ENCODE data around the gene HOXD11.

DNA sequence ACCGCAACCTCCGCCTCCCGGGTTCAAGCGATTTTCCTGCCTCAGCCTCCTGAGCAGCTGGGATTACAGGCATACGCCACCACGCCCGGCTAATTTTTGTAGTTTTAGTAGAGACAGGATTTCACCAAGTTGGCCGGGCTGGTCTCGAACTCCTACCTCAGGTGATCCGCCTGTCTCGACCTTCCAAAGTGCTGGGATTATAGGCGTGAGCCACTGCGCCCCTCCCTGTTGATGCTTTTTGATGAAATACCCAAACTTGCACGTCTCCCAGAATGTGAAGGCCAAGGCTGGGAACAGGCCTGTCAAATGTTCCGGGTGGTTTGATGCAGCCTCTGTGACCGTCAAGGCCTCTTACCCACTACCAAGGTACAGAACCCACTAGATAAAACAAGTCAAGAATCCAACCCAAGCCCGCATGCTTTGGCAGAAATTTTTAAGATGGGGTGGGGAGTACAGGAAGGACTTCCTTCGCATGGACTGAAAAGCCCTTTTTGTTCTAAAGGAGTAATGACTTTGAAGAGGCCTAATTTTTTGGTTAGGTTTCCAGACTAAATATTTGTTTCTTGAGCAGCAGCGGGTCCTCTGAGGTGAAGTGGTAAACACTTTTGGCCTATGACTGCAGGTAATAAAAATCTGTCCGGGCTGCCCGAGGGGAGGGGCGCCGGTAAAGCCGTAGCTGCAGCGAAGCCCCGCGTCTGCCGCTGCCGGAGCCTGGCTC lies 19.6 kb upstream of the HOXD11 start:
- no peak for TF ChIP-seq TAF1 (IDR thresholded peaks at IDR 0.05; ENCODE audit: borderline replicate concordance, low read depth, low read length)
- TF ChIP-seq POLR2A (IDR thresholded peaks at IDR 0.05; ENCODE audit: low read depth, low read length) = no peak
- no peak for TF ChIP-seq POLR2AphosphoS5 (IDR thresholded peaks at IDR 0.05; ENCODE audit: low read depth, low read length)

Measured in GM12892 (cell line).